Endothelial cell of umbilical vein (primary cell): ENCODE data around the gene RAC2.

Experiments
- CTCF ChIP-seq, 2 donors: IDR thresholded peaks; 1 replicate in 1 of 2; 2 replicates in 1 of 2; pipeline ENCODE4 v1.5.1; 2011; ENCODE audit warnings: low read length in 2 of 2, mild to moderate bottlenecking in 2 of 2, moderate library complexity in 2 of 2, control low read depth in 1 of 2, inconsistent platforms in 1 of 2, low read depth in 1 of 2; ENCODE audit not compliant: insufficient read depth in 1 of 2; ENCODE audit errors: extremely low read depth in 1 of 2
- EZH2 ChIP-seq: IDR thresholded peaks from 2 replicates; pipeline ENCODE4 v1.6.1; 2012; ENCODE audit warnings: borderline replicate concordance, low read depth, mild to moderate bottlenecking, moderate library complexity, low read length, inconsistent platforms; ENCODE audit not compliant: severe bottlenecking
- POLR2A ChIP-seq: IDR thresholded peaks from 2 replicates; pipeline ENCODE4 v1.6.1; 2012; ENCODE audit warnings: low read depth, mild to moderate bottlenecking, control low read depth, low read length
- POLR2AphosphoS5 ChIP-seq: IDR thresholded peaks from 2 replicates; pipeline ENCODE4 v1.6.1; 2012; ENCODE audit warnings: low read depth, mild to moderate bottlenecking, control low read depth, low read length, moderate library complexity; ENCODE audit not compliant: insufficient read depth

GRCh38 chr22:37288521-37288920 lies 44.5 kb upstream of the RAC2 start:
- TF ChIP-seq POLR2A (no peak), CTCF (IDR thresholded peaks at IDR 0.05; ENCODE audit: extremely low read depth in 1 of 2, insufficient read depth in 1 of 2, low read depth in 1 of 2, low read length in 2 of 2) (no peak), EZH2 (no peak), POLR2AphosphoS5 (no peak)
